Endometrial microvascular endothelial cells (primary cell): ENCODE data around the gene PIP4K2A. TPM values are rescaled to one million over a fixed set of nuclear protein-coding genes. Genes with fewer than 3 reads are reported as not detected.

Experiments used
- in situ Hi-C: cut with HindIII; loops from 2 replicates; pipeline ENCODE4 v1.10.0; 2017; ENCODE audit warnings: low sequenced_read_pairs, low pct_unique_long_range_greater_than_20kb; ENCODE audit errors: inconsistent ontology term
- total RNA-seq: library from RNA; depleted of rRNA; stranded (reverse); fragments of >200 nt; gene quantifications from one replicate; pipeline ENCODE4 v1.2.3, GENCODE V29; 2015; ENCODE audit errors: inconsistent ontology term

Gene PIP4K2A
- total RNA-seq, 1 donor from 2014 or later = 12.1 TPM

- in situ Hi-C loops = no loop called here
Observed at GRCh38 chr10:22613011-22613410, 101.4 kb downstream of the PIP4K2A start.

DNA sequence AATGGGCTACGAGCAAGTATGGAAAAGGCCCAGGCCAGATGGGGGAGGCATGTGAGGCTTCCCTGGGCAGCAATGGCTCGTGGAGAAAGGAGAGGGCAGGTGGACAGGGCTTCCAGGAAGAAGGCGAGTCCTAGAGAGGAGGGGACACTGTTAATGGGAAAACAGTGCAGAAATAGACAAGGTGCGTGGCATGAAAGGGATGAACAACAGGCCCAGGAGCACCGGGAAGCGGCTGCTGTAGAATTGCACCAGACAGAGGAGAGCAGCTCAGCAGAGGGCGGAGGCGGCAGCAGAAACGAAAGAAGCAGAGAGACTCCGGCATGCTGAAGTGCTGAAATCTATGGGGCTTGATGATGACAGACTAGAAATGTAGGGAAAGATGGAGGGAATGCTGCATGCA lies 102.1 kb downstream of the PIP4K2A start:
- in situ Hi-C loops = no loop called here

DNA sequence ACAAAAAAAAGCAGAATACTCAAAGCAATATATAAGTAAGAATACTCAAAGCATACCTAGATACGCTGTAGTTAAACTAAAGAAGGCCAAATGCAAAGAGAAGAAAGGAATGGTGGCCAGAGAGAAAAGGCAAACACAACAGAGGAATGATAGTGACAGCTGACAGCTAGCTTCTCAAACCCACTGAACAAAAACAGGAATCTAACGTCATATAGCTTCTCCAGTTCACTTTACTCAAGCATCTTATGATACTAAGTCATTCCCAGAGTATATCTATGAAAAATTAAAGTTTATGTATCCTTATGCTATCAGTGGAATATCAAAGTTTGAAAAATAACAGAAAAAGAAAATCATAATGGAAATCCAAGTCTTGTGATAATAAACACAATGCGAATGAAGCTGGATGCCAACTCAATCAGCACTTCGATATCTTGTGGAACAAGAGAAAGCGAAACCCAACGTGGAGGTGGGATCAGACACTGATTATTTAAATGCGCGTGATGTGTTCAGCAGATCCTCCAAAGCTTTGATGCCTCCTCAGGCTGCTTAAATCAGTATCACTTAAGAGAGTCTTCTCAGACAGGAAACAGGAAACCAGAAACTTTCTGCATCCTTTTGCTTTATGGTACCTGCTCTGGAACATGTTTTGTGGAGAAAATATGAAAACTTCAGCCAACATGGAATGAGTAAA lies 102.8 kb downstream of the PIP4K2A start:
- in situ Hi-C loops = no loop called here

GRCh38 chr10:22610610-22611009 lies 103.8 kb downstream of the PIP4K2A start:
- in situ Hi-C loops = no loop called here

GRCh38 chr10:22609719-22610465 lies 104.5 kb downstream of the PIP4K2A start:
- in situ Hi-C loops = no loop called here

GRCh38 chr10:22609251-22609650 lies 105.1 kb downstream of the PIP4K2A start:
- in situ Hi-C loops = no loop called here

- in situ Hi-C loops = no loop called here
Observed at GRCh38 chr10:22607261-22607660, 107.1 kb downstream of the PIP4K2A start.

DNA sequence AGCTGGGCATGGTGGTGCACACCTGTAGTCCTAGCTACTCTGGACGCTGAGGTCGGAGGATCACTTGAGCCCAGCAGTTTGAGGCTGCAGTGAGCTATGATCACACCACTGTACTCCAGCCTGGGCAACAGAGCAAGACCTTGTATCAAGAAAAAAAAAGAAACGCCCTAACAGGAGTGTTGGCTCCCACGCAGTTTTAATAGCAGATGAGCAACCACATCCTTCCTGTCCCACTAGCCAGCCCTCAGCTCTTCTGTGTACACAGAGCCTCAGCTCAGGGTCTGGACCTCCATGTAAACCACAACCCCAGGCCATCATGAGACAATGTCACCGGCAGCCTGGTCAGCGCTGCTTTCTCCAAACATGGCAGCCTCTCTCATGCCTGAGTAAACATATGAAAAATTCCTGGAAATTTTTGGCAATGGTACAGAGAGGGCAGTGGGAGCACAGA lies 108.2 kb downstream of the PIP4K2A start:
- in situ Hi-C loops = no loop called here

DNA sequence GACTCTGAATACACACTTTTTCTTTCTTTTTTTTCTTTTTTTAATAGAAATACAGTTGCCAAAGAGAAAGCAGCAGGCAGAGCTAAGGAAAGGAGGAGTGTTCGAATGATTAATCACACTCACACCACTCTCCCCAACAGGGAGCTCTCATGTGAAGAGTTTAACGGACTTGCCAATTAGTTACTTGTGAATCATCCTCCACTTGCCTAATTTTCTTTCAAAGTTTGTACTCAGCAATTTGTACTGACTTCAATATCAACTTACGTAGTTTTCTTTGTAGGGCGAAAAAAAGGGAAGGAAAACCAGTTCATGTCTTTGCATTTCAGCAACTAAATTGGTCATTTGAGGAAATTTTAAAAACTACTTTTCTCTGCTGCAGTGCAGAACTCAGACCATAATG lies 109.2 kb downstream of the PIP4K2A start:
- in situ Hi-C loops = no loop called here

- in situ Hi-C loops = no loop called here
Observed at GRCh38 chr10:22604344-22605126, 109.8 kb downstream of the PIP4K2A start.

- in situ Hi-C loops = no loop called here
Observed at GRCh38 chr10:22603581-22603980, 110.8 kb downstream of the PIP4K2A start.

DNA sequence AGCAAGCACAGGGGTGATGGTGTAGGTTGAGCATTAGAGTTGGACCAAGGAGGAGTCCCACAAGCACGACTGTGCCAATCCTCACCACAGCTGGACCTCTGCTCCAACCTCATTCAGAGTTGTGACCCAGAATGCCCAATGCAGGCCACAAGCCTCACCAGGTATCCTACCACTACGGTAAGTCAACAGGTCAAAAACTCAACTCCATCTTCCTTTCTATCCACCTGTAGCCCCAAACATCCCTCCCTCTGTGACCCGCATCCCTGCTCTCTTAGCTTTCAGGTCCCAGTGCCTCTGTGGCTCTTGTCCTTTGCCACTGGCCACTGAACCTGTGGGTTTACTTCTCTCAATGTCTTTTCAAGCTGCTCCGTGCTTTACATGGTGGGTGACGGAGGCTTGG lies 112.8 kb downstream of the PIP4K2A start:
- in situ Hi-C loops = no loop called here

DNA sequence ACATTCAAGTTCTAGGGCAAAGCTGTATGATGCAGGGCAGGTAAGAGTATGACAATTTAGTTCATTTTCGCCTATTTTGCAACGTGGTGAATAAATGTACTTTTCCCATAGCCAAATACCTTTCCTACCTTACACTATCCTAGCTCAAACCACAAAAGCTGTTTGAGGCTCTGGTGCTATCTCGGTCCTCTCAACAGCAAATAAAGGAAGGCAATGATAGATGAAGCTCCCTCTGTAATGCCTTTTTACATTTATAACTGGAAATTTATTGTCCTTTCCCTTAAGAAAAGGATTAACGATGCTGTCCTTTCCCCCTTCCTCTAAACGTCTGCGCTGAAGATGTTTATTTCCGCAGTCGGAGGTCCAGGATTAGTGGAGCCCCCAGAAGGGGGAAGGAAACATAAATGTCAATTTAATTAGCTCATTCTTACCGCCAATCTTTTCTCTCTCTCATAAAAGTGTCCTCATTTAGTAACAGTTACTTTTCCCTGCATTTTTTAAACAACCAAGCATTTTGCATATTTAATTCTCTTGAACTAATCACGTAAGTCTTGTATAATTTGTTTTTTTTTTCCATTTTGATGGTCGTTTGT lies 114.6 kb downstream of the PIP4K2A start:
- in situ Hi-C loops = no loop called here

DNA sequence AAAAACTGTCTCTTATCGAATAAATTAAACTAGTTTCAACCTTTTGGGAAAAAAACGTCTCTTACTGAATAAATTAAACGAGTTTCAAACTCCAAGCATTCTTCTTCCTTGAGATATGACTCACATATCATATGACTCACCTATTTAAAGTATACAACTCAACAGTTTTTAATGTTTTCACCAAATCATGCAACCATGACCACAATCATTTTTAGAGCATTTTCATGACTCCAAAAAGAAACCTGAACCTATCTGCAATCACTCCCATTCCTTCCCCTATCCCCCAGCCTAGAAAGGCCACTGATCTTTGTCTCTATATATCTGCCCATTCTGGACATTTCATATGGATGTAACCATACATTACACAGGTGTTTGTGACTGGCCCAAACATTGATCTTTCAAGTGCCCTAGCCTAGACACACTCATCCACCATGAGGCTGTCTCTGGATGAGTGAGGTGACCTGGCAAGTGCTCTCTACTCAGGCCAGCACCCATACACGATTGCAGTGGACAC lies 115.3 kb downstream of the PIP4K2A start:
- in situ Hi-C loops = no loop called here

DNA sequence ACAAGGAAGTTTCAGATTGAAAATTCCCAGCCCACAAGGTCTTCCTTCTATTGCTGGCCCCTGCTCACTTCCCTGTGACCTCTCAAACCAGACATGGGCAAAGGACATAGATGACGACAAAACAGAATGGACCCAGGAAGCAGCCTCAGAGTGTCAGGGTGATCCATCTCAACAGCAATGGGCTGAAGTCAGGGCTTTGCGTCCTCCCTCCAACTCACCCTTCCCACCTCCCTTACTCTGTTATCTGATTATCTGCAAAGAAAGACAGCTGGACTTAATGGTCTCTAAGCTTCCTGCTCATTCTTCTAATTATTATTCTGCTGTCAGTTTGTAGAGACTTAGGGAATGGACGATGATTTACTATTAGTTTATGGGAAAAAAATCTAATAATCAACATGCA lies 115.9 kb downstream of the PIP4K2A start:
- in situ Hi-C loops = no loop called here

- in situ Hi-C loops = no loop called here
Observed at GRCh38 chr10:22597138-22597537, 117.2 kb downstream of the PIP4K2A start.

DNA sequence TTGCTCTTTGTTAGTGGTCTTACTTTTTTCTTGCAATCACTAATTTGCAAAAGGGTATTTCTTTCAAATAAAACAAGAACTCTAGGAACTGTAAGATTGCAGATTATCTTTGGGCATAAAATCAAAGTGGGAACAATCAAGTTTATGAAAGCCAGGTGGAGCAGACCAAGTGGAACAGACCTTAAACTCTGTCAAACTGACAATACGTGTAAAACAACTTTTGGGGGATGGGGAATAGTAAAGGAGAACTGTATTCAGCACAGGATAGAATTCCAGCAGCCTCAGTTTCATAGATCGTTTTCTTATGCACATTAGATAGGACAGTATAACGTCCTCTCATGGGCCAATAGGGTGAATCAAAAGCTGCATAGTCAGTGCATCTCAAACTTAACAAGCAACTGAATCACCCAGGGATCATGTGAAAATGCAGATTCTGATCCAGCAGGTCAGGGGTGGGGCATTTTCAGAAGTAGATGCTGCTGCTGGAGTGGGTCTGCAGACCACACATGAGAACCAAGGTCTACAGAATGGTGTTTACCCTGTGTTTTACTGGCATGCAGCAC lies 120.7 kb downstream of the PIP4K2A start:
- in situ Hi-C loops = no loop called here

GRCh38 chr10:22593026-22593425 lies 121.4 kb downstream of the PIP4K2A start:
- in situ Hi-C loops = no loop called here
